Uterus (tissue), 4 donors: Measurements from ENCODE around the gene TRPM1. TPM values are rescaled to one million over a fixed set of nuclear protein-coding genes. Genes with fewer than 3 reads are reported as not detected.

ENCODE experiments used
- DNase-seq, 2 donors: peaks; one replicate each; pipeline ENCODE4 v3.0.0-alpha.2; 2019 to 2020
- H3K27ac ChIP-seq, 2 donors: fragments of 200-600 bp; sonication (generic); 1 replicate in 1 of 2; 2 replicates in 1 of 2; pipeline ENCODE4 v1.5.1; 2016 to 2018
- H3K27me3 ChIP-seq, 2 donors: fragments of 200-600 bp; sonication (generic); one replicate each; pipeline ENCODE4 v1.5.1; 2018 to 2019; ENCODE audit warnings: control low read depth in 1 of 2
- H3K36me3 ChIP-seq, 2 donors: fragments of 200-600 bp; sonication (generic); one replicate each; pipeline ENCODE4 v1.5.1; 2019; ENCODE audit warnings: control low read depth in 1 of 2
- H3K4me1 ChIP-seq, 2 donors: fragments of 200-600 bp; sonication (generic); one replicate each; pipeline ENCODE4 v1.5.1; 2018 to 2019; ENCODE audit warnings: control low read depth in 1 of 2
- H3K4me3 ChIP-seq, 2 donors: fragments of 200-600 bp; sonication (generic); 1 replicate in 1 of 2; 2 replicates in 1 of 2; pipeline ENCODE4 v1.5.1; 2018 to 2019; ENCODE audit warnings: mild to moderate bottlenecking in 1 of 2
- H3K9me3 ChIP-seq, 2 donors: fragments of 200-600 bp; sonication (generic); one replicate each; pipeline ENCODE4 v1.5.1; 2019; ENCODE audit warnings: control low read depth in 1 of 2
- CTCF ChIP-seq, 4 experiments: fragments of 200-600 bp in 2 of 4; fragments of 450-650 bp in 2 of 4; sonication (generic) in 2 of 4; IDR thresholded peaks; one replicate each; pipeline ENCODE4 v1.5.1; 2016 to 2019; ENCODE audit warnings: antibody characterized with exemption in 4 of 4, mild to moderate bottlenecking in 2 of 4, moderate library complexity in 1 of 4
- POLR2A ChIP-seq, 2 donors: fragments of 450-650 bp; IDR thresholded peaks; one replicate each; pipeline ENCODE4 v1.6.1; 2016; ENCODE audit warnings: antibody characterized with exemption in 2 of 2, mild to moderate bottlenecking in 1 of 2, moderate library complexity in 1 of 2
- intact Hi-C: fragments of 100-400 bp; cut with DNase I; formaldehyde crosslinking; loops from one replicate; pipeline ENCODE4 v1.15.1; 2023; ENCODE audit warnings: low total_unique reads
- total RNA-seq, 4 donors: library from RNA; depleted of rRNA in 3 of 4; stranded (reverse); fragments of >200 nt in 3 of 4; gene quantifications; one replicate each; pipeline versions ENCODE4 v1.1.0 to v1.2.4, GENCODE V29; 2014 to 2023
- donor health status: DM: yes; HTN: yes; CAD: no.

Gene TRPM1
- total RNA-seq, 4 donors from 2014 or later, result not detected

- intact Hi-C loops, result no loop called here
- TF ChIP-seq CTCF (IDR thresholded peaks at IDR 0.05), result no peak
- DNase-seq, result no peak
- H3K36me3 ChIP-seq, result no peaks in the 10 kb centered on the region
- no peaks in the 10 kb centered on the region for H3K9me3 ChIP-seq
- no peak overlapping the region for H3K4me3 ChIP-seq
- no peak overlapping the region for H3K27ac ChIP-seq
- peaks cover 0 to 5% of the 10 kb centered on the region in 2 donors for H3K4me1 ChIP-seq
- H3K27me3 ChIP-seq, result no peaks in the 10 kb centered on the region
These were observed 76.5 kb downstream of the TRPM1 start for GRCh38 chr15:31024979-31025378.

GRCh38 chr15:31024330-31024729 is 77.2 kb downstream of the TRPM1 start:
- intact Hi-C loops, result no loop called here
- no peak overlapping the region for H3K4me3 ChIP-seq
- H3K27me3 ChIP-seq, result no peaks in the 10 kb centered on the region
- H3K4me1 ChIP-seq, result peaks cover 0 to 5% of the 10 kb centered on the region in 2 donors
- no peak overlapping the region for H3K27ac ChIP-seq
- no peak for DNase-seq
- TF ChIP-seq CTCF (IDR thresholded peaks at IDR 0.05), result no peak
- no peak for TF ChIP-seq POLR2A (IDR thresholded peaks at IDR 0.05)
- H3K36me3 ChIP-seq, result no peaks in the 10 kb centered on the region
- no peaks in the 10 kb centered on the region for H3K9me3 ChIP-seq

- Histone ChIP-seq H3K36me3 (no peaks in the 10 kb centered on the region), H3K4me1 (peaks cover 0 to 5% of the 10 kb centered on the region in 2 donors), H3K27ac (no peak overlapping the region), H3K4me3 (no peak overlapping the region), H3K9me3 (no peaks in the 10 kb centered on the region), H3K27me3 (no peaks in the 10 kb centered on the region)
- intact Hi-C loops, result no loop called here
- TF ChIP-seq POLR2A (IDR thresholded peaks at IDR 0.05), result no peak
- TF ChIP-seq CTCF (IDR thresholded peaks at IDR 0.05), result no peak
- no peak for DNase-seq
These were observed 77.7 kb downstream of the TRPM1 start for GRCh38 chr15:31023841-31024240.

- DNase-seq, result no peak
- no peaks in the 10 kb centered on the region for H3K9me3 ChIP-seq
- intact Hi-C loops, result no loop called here
- peaks cover 0 to 5% of the 10 kb centered on the region in 2 donors for H3K4me1 ChIP-seq
- H3K27me3 ChIP-seq, result no peaks in the 10 kb centered on the region
- H3K4me3 ChIP-seq, result no peak overlapping the region
- no peak overlapping the region for H3K27ac ChIP-seq
- TF ChIP-seq POLR2A (IDR thresholded peaks at IDR 0.05), result no peak
- TF ChIP-seq CTCF (IDR thresholded peaks at IDR 0.05), result no peak
- H3K36me3 ChIP-seq, result no peaks in the 10 kb centered on the region
These were observed 80.4 kb downstream of the TRPM1 start for GRCh38 chr15:31021067-31021665.

GRCh38 chr15:31020542-31020941 is 81.0 kb downstream of the TRPM1 start:
- Histone ChIP-seq H3K9me3 (no peaks in the 10 kb centered on the region), H3K36me3 (no peaks in the 10 kb centered on the region), H3K4me1 (peaks cover 0 to 5% of the 10 kb centered on the region in 2 donors), H3K27ac (no peak overlapping the region), H3K27me3 (no peaks in the 10 kb centered on the region), H3K4me3 (no peak overlapping the region)
- DNase-seq, result no peak
- TF ChIP-seq CTCF (IDR thresholded peaks at IDR 0.05) (no peak), POLR2A (IDR thresholded peaks at IDR 0.05) (no peak)
- intact Hi-C loops, result no loop called here
